GM21360 (cell line): ENCODE measurements around the gene ARL4D.
"Not testable (repeated sequence)": the region's sequence is repeated elsewhere in the genome, so short reads cannot be mapped to it uniquely, and the experiment has no call there.

ENCODE experiments used
- ATAC-seq: cut with Tn5 transposase; IDR thresholded peaks from one replicate; pipeline ENCODE4 v1.9.1; 2021; ENCODE audit warnings: mild to moderate bottlenecking, moderate library complexity; ENCODE audit not compliant: unreplicated experiment

Gene ARL4D

GRCh38 chr17:43368740-43369506 is 29.9 kb upstream of the ARL4D start:
- peak; percentile 18 for ATAC-seq

- ATAC-seq, result no peak
Observed at GRCh38 chr17:43369986-43370385, 28.8 kb upstream of the ARL4D start.

DNA sequence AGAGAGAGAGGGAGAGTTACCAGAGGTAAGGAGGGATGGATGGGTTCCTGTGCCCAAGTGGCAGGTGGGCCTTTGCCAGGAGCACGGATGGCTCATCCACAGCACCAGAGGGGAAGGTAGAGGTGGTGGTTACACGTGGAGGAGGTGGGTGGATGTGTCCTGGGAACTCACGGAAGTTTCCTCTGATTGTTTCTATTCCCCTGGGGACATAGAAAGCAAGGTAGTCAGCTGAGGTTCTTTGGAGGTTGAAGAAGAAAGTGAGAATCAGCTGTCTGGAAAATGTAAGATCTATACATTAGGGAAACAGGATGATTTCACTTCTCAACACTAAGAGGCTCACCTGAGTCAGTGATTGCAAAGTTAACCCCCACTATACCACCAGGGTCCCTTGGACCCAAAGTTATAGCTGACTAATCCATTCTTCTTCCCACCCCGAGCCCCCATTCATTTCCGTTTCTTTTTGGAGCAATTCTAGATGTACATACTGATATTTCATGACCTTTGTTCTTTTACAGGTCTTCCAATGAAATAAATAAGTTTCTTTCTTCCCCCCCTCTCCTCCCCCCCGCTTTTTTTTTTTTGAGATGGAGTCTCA is 27.5 kb upstream of the ARL4D start:
- ATAC-seq, result no peak

DNA sequence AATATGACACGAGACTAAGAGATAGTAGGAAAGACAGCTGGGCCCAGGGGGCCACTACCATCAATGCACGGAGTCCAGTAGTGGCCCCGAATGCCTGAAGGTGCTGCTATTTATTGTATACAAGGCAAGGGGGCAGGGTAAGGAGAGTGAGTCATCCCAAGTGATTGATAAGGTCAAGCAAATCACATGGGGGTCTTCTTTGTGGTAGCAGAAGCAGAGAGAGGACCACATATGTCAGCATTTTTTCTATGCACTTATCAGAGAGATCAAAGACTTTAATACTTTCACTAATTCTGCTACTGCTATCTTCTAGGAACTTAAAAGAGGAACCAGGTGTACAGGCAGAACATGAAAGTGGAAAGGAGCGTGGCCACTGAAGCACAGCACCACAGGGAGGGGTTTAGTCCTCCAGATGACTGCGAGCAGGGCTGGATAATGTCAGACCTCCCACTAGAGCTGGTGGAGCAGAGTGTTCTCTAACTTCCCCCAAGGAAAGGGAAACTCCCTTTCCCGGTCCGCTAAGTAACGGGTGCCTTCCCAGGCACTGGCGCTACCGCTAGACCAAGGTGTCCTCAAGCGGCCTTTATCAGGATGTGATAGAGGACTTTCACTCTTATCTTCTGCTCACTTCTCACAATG is 26.4 kb upstream of the ARL4D start:
- ATAC-seq, result no peak

DNA sequence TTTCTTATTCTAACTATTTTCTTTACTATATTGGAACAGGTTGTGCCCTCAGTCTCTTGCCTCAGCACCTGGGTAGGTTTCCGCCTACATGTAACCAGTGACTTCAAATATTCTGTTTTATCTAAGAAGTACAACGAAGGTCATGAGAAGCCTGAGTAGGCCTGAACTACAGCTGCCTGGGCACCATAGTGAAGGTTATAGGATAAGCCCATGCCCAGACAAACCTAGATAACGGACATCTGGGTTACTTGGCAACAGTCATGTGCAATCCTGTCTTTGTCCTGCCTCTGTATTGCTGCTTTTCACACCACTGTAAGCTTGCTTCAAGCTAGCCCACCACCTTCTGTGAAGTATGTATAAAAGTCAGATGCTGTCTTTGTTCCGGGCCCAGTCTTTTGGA is 25.4 kb upstream of the ARL4D start:
- ATAC-seq, result no peak

DNA sequence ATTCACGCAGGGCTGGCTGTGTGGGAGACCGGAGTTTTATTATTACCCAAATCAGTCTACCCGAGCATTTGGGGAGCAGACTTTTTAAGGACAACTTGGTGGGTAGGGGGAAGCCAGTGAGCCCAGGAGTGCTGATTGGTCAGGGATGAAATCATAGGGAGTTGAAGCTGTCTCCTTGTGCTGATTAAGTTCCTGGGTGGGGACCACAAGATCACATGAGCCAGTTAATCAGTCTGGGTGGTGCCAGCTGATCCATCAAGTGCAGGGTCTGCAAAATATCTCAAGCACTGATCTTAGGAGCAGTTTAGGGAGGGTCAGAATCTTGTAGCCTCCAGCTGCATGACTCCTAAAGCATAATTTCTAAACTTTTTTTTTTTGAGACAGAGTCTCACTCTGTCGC is 22.9 kb upstream of the ARL4D start:
- ATAC-seq, result not testable (repeated sequence)

GRCh38 chr17:43377056-43377810 is 21.6 kb upstream of the ARL4D start:
- ATAC-seq, result no peak

DNA sequence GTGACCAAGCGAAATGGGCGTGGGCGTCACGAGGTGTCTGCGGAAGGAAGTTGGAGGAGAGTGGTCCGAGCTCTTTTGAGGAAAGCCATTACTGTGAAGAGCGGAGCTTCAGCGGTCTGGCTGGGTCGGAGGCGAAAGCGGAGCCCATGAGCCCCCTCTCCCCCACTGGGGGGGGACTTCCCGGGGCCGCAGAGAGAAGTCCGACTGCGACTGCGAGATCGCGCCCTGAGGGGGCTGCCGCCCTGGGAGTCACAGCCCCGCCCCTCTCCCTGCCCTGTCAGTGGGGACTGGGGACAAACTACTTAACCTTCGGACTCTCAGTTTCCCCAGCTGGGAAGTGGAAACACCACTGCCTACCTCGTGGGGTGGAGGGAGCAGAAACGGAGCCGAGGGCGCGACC is 20.0 kb upstream of the ARL4D start:
- no peak for ATAC-seq

DNA sequence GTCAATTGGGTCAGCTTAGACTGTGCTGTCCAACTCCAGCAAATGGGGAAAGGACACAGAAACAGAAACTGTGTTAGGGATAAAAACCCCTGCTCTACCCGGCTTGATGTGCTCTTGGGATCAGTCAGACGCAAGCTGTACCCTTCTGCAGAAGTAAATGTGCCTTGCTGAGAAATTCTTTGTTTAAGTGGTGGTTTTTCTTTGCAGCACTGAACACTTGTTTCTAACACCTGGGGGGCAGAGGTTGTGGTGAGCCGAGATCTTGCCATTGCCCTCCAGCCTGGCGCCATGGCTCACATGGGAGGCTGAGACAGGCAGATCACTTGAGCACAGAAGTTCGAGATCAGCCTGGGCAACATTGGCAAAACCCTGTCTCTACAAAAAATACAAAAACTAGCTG is 18.5 kb upstream of the ARL4D start:
- ATAC-seq, result no peak

GRCh38 chr17:43381204-43381603 is 17.6 kb upstream of the ARL4D start:
- no peak for ATAC-seq

- ATAC-seq, result no peak
Observed at GRCh38 chr17:43381621-43382020, 17.2 kb upstream of the ARL4D start.

- no peak for ATAC-seq
Observed at GRCh38 chr17:43382776-43383175, 16.0 kb upstream of the ARL4D start.

DNA sequence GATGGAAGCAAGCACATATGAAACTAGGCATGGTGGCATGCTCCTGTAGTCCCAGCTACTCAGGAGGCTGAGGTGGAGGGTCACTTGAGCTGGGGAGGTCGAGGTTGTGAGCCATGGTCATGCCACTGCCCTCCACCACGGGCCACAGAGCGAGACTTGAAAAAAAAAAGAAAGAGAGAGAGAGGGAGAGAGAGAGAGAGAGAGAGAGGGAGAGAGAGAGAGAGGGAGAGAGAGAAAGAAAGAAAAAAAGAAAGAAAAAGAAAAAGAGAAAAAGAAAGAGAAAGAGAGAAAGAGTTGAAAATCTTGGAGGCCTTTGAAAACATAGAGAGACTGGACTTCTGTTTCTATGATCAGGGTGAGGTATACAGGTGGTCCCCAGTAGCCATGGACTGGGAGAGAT is 15.4 kb upstream of the ARL4D start:
- no peak for ATAC-seq

DNA sequence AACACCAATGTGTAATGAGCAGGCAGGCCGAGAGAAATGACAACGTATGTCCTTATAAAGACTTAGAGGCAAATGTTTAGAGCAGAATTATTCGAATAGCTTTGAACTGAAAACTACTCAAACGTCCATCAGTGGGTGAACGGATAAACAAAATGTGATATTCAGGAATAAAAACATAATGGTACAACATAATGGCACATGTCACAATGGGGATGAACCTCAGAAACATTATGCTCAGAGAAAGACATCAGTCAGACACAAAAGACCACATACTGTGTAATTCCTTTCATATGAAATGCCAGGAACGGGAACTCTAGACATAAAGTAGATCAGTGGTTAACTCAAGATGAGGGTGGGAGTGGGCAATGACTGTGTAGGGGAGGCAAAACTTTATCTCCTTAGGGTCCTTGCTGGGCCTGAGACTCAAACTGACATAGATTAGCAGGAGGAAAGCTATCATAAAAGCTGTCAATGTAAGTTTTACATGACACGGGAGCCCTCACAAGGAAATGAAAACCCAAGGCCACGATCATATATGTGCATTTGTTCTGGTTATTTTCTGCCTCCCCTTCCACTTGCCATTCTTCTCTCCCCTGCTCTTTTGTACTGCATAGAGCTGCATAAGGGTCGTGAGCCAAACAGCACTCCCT is 14.8 kb upstream of the ARL4D start:
- no peak for ATAC-seq

- no peak for ATAC-seq
Observed at GRCh38 chr17:43384476-43384862, 14.3 kb upstream of the ARL4D start.

DNA sequence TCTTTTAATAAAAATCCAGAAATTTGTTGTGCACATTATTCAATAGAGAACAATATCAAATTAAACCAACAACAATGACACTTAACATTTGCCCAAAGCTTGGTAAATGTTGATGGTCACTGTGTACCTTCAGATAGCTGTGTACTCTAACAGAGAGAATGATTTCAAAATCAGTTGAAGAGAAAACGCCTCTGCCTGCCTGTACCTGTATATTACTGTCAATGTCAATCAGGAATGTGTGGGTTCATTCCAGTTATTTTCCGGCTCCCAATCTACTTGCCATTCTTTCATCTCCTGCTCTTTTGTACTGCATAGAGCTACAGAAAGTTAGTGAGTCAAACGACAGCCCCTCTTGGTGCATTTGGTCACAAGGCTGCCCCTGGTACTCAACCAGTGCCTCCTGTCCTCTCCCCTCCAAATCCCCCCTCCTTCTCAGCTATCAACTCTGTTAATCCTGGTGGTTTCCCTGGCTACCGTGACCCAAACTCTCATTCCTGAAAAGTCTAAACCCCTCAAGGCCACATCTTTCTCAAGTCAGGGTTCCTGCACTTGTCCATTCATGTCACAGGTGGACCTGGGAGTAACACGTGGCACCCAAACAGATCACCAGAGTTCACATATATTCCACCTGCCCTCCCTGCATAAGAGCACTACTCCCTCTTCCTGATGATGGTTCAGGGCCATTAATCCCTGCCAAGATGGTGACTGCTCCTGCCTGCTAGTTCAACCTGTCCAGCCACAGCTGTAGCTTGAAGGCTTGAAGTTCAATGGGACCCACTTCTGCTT is 13.6 kb upstream of the ARL4D start:
- no peak for ATAC-seq

DNA sequence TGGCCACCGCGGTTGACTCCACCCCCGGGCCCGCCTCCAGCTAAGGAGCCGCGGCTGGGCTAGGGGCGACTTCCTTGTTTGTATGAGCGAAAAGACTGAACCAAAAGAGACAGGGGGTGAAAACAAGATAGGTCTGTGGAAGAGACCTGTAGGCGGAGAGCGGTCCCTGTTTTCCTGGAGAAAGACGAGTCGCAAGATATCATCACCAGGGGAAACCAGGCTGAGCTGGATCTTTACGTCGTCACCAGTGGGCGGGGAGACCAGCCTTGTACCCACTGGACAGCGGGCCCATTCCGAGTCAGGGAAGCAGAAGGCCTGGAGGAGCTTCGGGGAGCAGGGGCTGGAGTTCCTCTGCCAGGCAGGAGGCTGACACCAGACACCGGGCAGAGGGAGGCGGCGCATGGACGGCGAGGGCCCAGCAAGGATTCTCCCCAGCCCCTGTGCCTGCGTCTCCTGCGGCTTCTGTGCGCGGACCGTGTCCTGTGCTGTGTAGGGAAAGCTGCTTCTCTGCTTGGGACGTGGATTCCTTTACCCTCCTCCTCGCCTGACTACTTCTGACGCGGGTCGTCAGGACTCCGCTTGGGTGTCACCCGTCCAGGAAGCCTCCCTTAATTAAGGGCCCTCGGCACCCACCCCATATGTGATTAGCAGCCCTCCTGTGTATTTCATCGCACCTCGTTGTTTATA is 10.3 kb upstream of the ARL4D start:
- ATAC-seq, result peak; percentile 68

DNA sequence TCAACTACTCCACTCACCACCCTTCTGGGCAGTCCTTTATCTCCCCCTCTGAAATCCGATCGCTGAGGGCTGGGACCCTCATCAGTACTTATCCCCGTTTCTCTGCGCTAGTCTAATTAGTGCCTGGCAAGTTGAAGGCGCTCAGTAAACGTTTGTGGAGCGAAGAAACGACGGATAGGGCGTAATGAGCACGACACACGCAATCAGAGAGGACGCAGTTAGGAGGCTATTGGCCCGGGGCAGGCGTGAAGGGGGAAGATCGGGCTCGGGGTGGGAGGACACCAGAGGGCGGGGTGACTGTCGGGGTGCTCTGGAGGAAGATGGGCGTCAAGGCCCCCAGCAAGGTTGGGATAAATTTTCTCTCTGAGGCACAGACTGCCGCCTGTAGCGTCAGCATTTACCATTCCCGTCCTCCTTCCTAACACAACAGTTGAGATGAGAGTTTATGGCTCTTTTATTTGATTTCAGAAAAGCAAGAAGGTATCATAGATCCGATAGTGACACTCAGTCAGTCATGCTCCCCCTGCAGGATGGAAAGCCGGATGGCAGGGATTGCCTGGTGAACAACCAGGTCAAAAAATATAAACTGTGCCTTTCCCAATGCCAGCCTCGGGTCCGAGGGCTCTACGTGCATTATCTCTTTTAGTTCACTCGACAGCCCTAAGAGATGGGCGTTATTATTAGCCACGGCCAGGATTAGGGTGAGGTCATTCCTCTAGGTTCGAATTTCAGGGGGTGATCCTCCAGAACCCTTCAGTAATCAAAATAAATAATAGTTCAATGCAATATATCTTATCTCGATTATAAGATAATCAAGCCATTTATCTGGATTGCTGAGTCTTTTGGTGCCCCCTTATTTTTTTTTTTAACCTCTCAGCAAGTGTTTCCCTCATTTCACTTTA is 9.5 kb upstream of the ARL4D start:
- ATAC-seq, result no peak

- ATAC-seq, result no peak
Observed at GRCh38 chr17:43392397-43392796, 6.4 kb upstream of the ARL4D start.
